GM23338 (cell line): ENCODE data around the gene CHST6. TPM values are rescaled to one million over a fixed set of nuclear protein-coding genes. Genes with fewer than 3 reads are reported as not detected.

Experiments used
- ATAC-seq: fragments of 200-7000 bp; cut with Tn5 transposase; 3 replicates; pipeline ENCODE4 v1.9.1; 2020
- DNase-seq: peaks from one replicate; pipeline ENCODE4 v3.0.0-alpha.2; 2015; ENCODE audit warnings: low spot score
- H2AFZ ChIP-seq: fragments of 200-600 bp; sonication (generic); 2 replicates; pipeline ENCODE4 v1.8.0; 2016; ENCODE audit warnings: antibody characterized with exemption, mild to moderate bottlenecking, moderate library complexity
- H3F3A ChIP-seq: fragments of 200-600 bp; sonication (generic); replicated peaks from 2 replicates; pipeline ENCODE4 v1.8.0; 2017; ENCODE audit warnings: antibody characterized with exemption, mixed run types, low read depth
- H3K27ac ChIP-seq: fragments of 200-600 bp; sonication (generic); 2 replicates; pipeline ENCODE4 v1.6.1; 2016; ENCODE audit warnings: low read depth
- H3K27me3 ChIP-seq: fragments of 200-600 bp; sonication (generic); 2 replicates; pipeline ENCODE4 v1.8.0; 2016; ENCODE audit warnings: mild to moderate bottlenecking, mixed run types, moderate library complexity; ENCODE audit not compliant: insufficient read depth
- H3K36me3 ChIP-seq: fragments of 200-600 bp; sonication (generic); 2 replicates; pipeline ENCODE4 v1.8.0; 2016; ENCODE audit warnings: mild to moderate bottlenecking; ENCODE audit not compliant: insufficient read depth
- H3K4me1 ChIP-seq: fragments of 200-600 bp; sonication (generic); 2 replicates; pipeline ENCODE4 v1.8.0; 2016; ENCODE audit warnings: mild to moderate bottlenecking, moderate library complexity; ENCODE audit not compliant: insufficient read depth
- H3K4me2 ChIP-seq: fragments of 200-600 bp; sonication (generic); 2 replicates; pipeline ENCODE4 v1.7.1; 2017; ENCODE audit warnings: mixed run types
- H3K4me3 ChIP-seq: fragments of 200-600 bp; sonication (generic); 2 replicates; pipeline ENCODE4 v1.6.1; 2016; ENCODE audit warnings: mixed run types
- H3K79me2 ChIP-seq: fragments of 200-600 bp; sonication (generic); replicated peaks from 2 replicates; pipeline ENCODE4 v1.8.0; 2017; ENCODE audit warnings: mild to moderate bottlenecking; ENCODE audit not compliant: insufficient read depth
- H3K9me2 ChIP-seq: fragments of 200-600 bp; sonication (generic); 2 replicates; pipeline ENCODE4 v1.8.0; 2017; ENCODE audit not compliant: insufficient read depth
- H4K20me1 ChIP-seq: fragments of 200-600 bp; sonication (generic); replicated peaks from 2 replicates; pipeline ENCODE4 v1.8.0; 2017; ENCODE audit warnings: mild to moderate bottlenecking; ENCODE audit not compliant: insufficient read depth
- H3K27ac Mint-ChIP-seq: 2 replicates; pipeline ENCODE4 v1.8.0; 2020; ENCODE audit warnings: inconsistent platforms, mild to moderate bottlenecking, moderate library complexity, mixed read lengths
- H3K27me3 Mint-ChIP-seq: 3 replicates; pipeline ENCODE4 v1.8.0; 2022; ENCODE audit warnings: low read depth, mild to moderate bottlenecking, moderate library complexity, mixed read lengths, inconsistent platforms; ENCODE audit not compliant: insufficient read depth, poor library complexity
- H3K36me3 Mint-ChIP-seq: 3 replicates; pipeline ENCODE4 v1.8.0; 2021; ENCODE audit warnings: low read depth, mild to moderate bottlenecking, inconsistent platforms, moderate library complexity, mixed read lengths
- H3K4me1 Mint-ChIP-seq: 3 replicates; pipeline ENCODE4 v1.8.0; 2020; ENCODE audit warnings: mild to moderate bottlenecking, inconsistent platforms, mixed read lengths
- H3K4me3 Mint-ChIP-seq: 3 replicates; pipeline ENCODE4 v1.8.0; 2021; ENCODE audit warnings: moderate library complexity, mild to moderate bottlenecking, inconsistent platforms, mixed read lengths
- H3K9me3 Mint-ChIP-seq: 3 replicates; pipeline ENCODE4 v1.8.0; 2020; ENCODE audit warnings: moderate library complexity, mild to moderate bottlenecking, inconsistent platforms, mixed read lengths
- CREB1 ChIP-seq: fragments of 250-450 bp; sonication (Bioruptor Pico); IDR thresholded peaks from 2 replicates; pipeline ENCODE4 v1.5.0; 2020; ENCODE audit warnings: low read depth, mild to moderate bottlenecking, moderate library complexity
- EZH2 ChIP-seq: fragments of 200-600 bp; sonication (generic); IDR thresholded peaks from one replicate; pipeline ENCODE4 v1.8.0; 2017; ENCODE audit warnings: antibody characterized with exemption, mild to moderate bottlenecking, low read depth; ENCODE audit not compliant: unreplicated experiment
- JUNB ChIP-seq: IDR thresholded peaks from one replicate; pipeline ENCODE4 v1.6.1; 2016; ENCODE audit warnings: antibody characterized with exemption; ENCODE audit not compliant: unreplicated experiment
- NANOG ChIP-seq: IDR thresholded peaks from 2 replicates; pipeline ENCODE4 v1.6.1; 2016; ENCODE audit warnings: antibody characterized with exemption, borderline replicate concordance
- STAT1 ChIP-seq: IDR thresholded peaks from one replicate; pipeline ENCODE4 v1.6.1; 2016; ENCODE audit warnings: antibody characterized with exemption; ENCODE audit not compliant: unreplicated experiment
- ZNF114 ChIP-seq: fragments of 250-450 bp; sonication (Bioruptor Pico); IDR thresholded peaks from 2 replicates; pipeline ENCODE4 v1.5.0; 2020; ENCODE audit warnings: mild to moderate bottlenecking, moderate library complexity
- ZNF331 ChIP-seq: fragments of 250-450 bp; sonication (Bioruptor Pico); IDR thresholded peaks from 2 replicates; pipeline ENCODE4 v1.5.0; 2020; ENCODE audit warnings: low read depth, mild to moderate bottlenecking, moderate library complexity
- polyA plus RNA-seq: library from polyadenylated mRNA; unstranded; fragments of >200 nt; fragmentation: Nextera tagmentation; extraction: Ambion mirVana; gene quantifications from 2 replicates; pipeline ENCODE4 v1.2.1, GENCODE V29; 2016
- total RNA-seq: library from RNA; depleted of rRNA; stranded (reverse); fragments of >200 nt; shearing (Covaris generic); gene quantifications from 2 replicates; pipeline ENCODE4 v1.2.3, GENCODE V29; 2014
- TF ChIP-seq, protein P1 (sequence below): IDR thresholded peaks from one replicate; pipeline ENCODE4 v1.6.1; 2018; ENCODE audit warnings: antibody characterized with exemption; ENCODE audit not compliant: unreplicated experiment
- TF ChIP-seq, protein P2 (sequence below): fragments of 250-450 bp; sonication (Bioruptor Pico); IDR thresholded peaks from 2 replicates; pipeline ENCODE4 v1.5.0; 2020; ENCODE audit warnings: mild to moderate bottlenecking, moderate library complexity
- TF ChIP-seq, protein P3 (sequence below), 2 experiments: fragments of 200-600 bp in 1 of 2; sonication (generic) in 1 of 2; conservative IDR thresholded peaks; 2 replicates each; pipeline versions ENCODE4 v1.5.1 to v1.6.1; 2016 to 2017; ENCODE audit warnings: antibody characterized with exemption in 2 of 2, low read depth in 2 of 2, mild to moderate bottlenecking in 2 of 2, moderate library complexity in 1 of 2

The CHST6 gene
- total and polyA plus RNA-seq, 2 experiments from 2014 or later: 2.7 to 22.2 TPM

DNA sequence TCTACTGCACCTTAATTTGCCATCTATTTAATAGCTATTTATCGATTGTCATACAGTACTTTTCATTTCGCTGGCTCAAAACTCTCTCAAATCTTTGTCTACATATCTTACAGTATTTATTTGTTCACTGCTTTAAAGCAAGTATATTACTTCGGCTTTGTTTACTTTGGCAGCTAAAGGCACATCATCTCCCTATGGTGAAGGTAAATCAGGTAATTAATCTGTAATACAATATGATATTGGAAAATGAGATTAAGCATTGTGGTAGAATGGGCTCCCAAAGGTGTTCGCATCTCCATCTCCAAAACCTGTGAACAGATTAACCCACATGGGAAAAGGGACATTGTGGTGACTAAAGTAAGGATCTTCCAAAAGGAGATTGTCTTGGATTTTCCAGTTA is 37.2 kb downstream of the CHST6 start (continued):
- TF ChIP-seq, protein P1, sequence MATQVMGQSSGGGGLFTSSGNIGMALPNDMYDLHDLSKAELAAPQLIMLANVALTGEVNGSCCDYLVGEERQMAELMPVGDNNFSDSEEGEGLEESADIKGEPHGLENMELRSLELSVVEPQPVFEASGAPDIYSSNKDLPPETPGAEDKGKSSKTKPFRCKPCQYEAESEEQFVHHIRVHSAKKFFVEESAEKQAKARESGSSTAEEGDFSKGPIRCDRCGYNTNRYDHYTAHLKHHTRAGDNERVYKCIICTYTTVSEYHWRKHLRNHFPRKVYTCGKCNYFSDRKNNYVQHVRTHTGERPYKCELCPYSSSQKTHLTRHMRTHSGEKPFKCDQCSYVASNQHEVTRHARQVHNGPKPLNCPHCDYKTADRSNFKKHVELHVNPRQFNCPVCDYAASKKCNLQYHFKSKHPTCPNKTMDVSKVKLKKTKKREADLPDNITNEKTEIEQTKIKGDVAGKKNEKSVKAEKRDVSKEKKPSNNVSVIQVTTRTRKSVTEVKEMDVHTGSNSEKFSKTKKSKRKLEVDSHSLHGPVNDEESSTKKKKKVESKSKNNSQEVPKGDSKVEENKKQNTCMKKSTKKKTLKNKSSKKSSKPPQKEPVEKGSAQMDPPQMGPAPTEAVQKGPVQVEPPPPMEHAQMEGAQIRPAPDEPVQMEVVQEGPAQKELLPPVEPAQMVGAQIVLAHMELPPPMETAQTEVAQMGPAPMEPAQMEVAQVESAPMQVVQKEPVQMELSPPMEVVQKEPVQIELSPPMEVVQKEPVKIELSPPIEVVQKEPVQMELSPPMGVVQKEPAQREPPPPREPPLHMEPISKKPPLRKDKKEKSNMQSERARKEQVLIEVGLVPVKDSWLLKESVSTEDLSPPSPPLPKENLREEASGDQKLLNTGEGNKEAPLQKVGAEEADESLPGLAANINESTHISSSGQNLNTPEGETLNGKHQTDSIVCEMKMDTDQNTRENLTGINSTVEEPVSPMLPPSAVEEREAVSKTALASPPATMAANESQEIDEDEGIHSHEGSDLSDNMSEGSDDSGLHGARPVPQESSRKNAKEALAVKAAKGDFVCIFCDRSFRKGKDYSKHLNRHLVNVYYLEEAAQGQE: no peak
- TF ChIP-seq STAT1: no peak
- TF ChIP-seq JUNB: no peak
- no peak for TF ChIP-seq EZH2
- TF ChIP-seq ZNF114 (CRISPR knock-in tag): no peak

DNA sequence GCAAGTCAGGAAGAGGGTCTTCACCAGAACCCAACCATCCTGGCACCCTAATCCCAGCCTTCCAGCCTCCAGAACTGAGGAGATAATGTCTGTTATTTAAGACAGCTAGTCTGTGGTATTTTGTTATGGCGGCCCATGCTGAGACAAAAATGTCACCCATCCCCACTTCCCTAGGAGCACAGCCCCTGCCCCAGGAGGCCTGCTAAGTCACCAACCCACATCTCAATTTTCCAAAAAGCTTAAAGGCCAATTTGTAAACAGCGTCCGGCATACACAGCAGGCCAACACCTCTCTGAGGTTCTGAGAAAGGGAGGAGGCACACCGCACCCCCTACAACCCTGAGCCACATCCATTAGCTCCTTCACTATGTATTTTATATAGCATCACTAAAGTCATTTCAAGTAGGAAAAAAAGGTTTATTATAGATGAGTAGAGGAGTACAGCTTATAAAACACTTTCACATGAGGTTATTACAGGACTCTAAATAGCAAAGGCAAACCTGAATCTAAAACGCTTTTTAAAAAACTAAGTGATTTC is 37.7 kb downstream of the CHST6 start:
- H3K27ac Mint-ChIP-seq: no peak overlapping the region
- Histone ChIP-seq H3K4me3 (no peak overlapping the region), H3K4me1 (peaks cover 26% of the 10 kb centered on the region), H3F3A (no peaks in the 10 kb centered on the region), H2AFZ (no peak overlapping the region), H3K27ac (no peak overlapping the region), H4K20me1 (peaks cover 79% of the 10 kb centered on the region), H3K79me2 (peaks cover 100% of the 10 kb centered on the region), H3K4me2 (0 out of 2 replicates have a peak overlapping the region, but pooled peaks have one; percentile 32), H3K27me3 (no peaks in the 10 kb centered on the region), H3K36me3 (no peaks in the 10 kb centered on the region), H3K9me2 (no peaks in the 10 kb centered on the region)
- no peak for ATAC-seq
- no peak for DNase-seq
- peaks cover 56% of the 10 kb centered on the region for H3K4me1 Mint-ChIP-seq
- H3K4me3 Mint-ChIP-seq: no peak overlapping the region
- peaks cover 7% of the 10 kb centered on the region; the same call in 2 of the 3 replicates for H3K36me3 Mint-ChIP-seq
- no peaks in the 10 kb centered on the region for H3K9me3 Mint-ChIP-seq
- peaks cover 7% of the 10 kb centered on the region for H3K27me3 Mint-ChIP-seq
- TF ChIP-seq, protein P1: no peak
- TF ChIP-seq NANOG: no peak
- TF ChIP-seq, protein P2, sequence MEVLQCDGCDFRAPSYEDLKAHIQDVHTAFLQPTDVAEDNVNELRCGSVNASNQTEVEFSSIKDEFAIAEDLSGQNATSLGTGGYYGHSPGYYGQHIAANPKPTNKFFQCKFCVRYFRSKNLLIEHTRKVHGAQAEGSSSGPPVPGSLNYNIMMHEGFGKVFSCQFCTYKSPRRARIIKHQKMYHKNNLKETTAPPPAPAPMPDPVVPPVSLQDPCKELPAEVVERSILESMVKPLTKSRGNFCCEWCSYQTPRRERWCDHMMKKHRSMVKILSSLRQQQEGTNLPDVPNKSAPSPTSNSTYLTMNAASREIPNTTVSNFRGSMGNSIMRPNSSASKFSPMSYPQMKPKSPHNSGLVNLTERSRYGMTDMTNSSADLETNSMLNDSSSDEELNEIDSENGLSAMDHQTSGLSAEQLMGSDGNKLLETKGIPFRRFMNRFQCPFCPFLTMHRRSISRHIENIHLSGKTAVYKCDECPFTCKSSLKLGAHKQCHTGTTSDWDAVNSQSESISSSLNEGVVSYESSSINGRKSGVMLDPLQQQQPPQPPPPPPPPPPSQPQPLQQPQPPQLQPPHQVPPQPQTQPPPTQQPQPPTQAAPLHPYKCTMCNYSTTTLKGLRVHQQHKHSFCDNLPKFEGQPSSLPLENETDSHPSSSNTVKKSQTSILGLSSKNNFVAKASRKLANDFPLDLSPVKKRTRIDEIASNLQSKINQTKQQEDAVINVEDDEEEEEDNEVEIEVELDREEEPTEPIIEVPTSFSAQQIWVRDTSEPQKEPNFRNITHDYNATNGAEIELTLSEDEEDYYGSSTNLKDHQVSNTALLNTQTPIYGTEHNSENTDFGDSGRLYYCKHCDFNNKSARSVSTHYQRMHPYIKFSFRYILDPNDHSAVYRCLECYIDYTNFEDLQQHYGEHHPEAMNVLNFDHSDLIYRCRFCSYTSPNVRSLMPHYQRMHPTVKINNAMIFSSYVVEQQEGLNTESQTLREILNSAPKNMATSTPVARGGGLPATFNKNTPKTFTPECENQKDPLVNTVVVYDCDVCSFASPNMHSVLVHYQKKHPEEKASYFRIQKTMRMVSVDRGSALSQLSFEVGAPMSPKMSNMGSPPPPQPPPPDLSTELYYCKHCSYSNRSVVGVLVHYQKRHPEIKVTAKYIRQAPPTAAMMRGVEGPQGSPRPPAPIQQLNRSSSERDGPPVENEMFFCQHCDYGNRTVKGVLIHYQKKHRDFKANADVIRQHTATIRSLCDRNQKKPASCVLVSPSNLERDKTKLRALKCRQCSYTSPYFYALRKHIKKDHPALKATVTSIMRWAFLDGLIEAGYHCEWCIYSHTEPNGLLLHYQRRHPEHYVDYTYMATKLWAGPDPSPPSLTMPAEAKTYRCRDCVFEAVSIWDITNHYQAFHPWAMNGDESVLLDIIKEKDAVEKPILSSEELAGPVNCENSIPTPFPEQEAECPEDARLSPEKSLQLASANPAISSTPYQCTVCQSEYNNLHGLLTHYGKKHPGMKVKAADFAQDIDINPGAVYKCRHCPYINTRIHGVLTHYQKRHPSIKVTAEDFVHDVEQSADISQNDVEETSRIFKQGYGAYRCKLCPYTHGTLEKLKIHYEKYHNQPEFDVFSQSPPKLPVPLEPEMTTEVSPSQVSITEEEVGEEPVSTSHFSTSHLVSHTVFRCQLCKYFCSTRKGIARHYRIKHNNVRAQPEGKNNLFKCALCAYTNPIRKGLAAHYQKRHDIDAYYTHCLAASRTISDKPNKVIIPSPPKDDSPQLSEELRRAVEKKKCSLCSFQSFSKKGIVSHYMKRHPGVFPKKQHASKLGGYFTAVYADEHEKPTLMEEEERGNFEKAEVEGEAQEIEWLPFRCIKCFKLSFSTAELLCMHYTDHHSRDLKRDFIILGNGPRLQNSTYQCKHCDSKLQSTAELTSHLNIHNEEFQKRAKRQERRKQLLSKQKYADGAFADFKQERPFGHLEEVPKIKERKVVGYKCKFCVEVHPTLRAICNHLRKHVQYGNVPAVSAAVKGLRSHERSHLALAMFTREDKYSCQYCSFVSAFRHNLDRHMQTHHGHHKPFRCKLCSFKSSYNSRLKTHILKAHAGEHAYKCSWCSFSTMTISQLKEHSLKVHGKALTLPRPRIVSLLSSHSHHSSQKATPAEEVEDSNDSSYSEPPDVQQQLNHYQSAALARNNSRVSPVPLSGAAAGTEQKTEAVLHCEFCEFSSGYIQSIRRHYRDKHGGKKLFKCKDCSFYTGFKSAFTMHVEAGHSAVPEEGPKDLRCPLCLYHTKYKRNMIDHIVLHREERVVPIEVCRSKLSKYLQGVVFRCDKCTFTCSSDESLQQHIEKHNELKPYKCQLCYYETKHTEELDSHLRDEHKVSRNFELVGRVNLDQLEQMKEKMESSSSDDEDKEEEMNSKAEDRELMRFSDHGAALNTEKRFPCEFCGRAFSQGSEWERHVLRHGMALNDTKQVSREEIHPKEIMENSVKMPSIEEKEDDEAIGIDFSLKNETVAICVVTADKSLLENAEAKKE: no peak
- TF ChIP-seq CREB1: no peak
- TF ChIP-seq ZNF114 (CRISPR knock-in tag): no peak
- TF ChIP-seq, protein P3, sequence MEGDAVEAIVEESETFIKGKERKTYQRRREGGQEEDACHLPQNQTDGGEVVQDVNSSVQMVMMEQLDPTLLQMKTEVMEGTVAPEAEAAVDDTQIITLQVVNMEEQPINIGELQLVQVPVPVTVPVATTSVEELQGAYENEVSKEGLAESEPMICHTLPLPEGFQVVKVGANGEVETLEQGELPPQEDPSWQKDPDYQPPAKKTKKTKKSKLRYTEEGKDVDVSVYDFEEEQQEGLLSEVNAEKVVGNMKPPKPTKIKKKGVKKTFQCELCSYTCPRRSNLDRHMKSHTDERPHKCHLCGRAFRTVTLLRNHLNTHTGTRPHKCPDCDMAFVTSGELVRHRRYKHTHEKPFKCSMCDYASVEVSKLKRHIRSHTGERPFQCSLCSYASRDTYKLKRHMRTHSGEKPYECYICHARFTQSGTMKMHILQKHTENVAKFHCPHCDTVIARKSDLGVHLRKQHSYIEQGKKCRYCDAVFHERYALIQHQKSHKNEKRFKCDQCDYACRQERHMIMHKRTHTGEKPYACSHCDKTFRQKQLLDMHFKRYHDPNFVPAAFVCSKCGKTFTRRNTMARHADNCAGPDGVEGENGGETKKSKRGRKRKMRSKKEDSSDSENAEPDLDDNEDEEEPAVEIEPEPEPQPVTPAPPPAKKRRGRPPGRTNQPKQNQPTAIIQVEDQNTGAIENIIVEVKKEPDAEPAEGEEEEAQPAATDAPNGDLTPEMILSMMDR (conservative IDR thresholded peaks at IDR 0.05; ENCODE audit: low read depth in 2 of 2): no peak
- TF ChIP-seq ZNF331: no peak
